H9 (cell line): ENCODE measurements around the gene ARHGAP22. TPM values are rescaled to one million over a fixed set of nuclear protein-coding genes. Genes with fewer than 3 reads are reported as not detected.

Experiments used
- DNase-seq: peaks from one replicate; pipeline ENCODE4 v3.0.0-alpha.2; 2017
- H2AFZ ChIP-seq: one replicate; pipeline ENCODE4 v1.6.1; 2013; ENCODE audit warnings: mild to moderate bottlenecking, low read length, control low read depth, moderate library complexity
- H2AK5ac ChIP-seq: 2 replicates; pipeline ENCODE4 v1.6.1; 2013; ENCODE audit warnings: low read length, control low read depth, mixed read lengths; ENCODE audit not compliant: insufficient read length
- H2BK120ac ChIP-seq: one replicate; pipeline ENCODE4 v1.6.1; 2013; ENCODE audit warnings: low read depth, mild to moderate bottlenecking, low read length, control low read depth, inconsistent platforms; ENCODE audit not compliant: poor library complexity, severe bottlenecking
- H2BK12ac ChIP-seq: 2 replicates; pipeline ENCODE4 v1.6.1; 2013; ENCODE audit warnings: low read length, control low read depth, mixed read lengths, low read depth; ENCODE audit not compliant: insufficient read length
- H2BK15ac ChIP-seq: 2 replicates; pipeline ENCODE4 v1.6.1; 2013; ENCODE audit warnings: low read depth, low read length, control low read depth
- H2BK20ac ChIP-seq: one replicate; pipeline ENCODE4 v1.6.1; 2013; ENCODE audit warnings: low read depth, mild to moderate bottlenecking, low read length, control low read depth, inconsistent platforms; ENCODE audit not compliant: poor library complexity, severe bottlenecking
- H2BK5ac ChIP-seq: 2 replicates; pipeline ENCODE4 v1.6.1; 2013; ENCODE audit warnings: low read length, control low read depth, mixed read lengths; ENCODE audit not compliant: insufficient read length
- H3K14ac ChIP-seq: 2 replicates; pipeline ENCODE4 v1.6.1; 2013; ENCODE audit warnings: low read length, control low read depth; ENCODE audit not compliant: insufficient read depth
- H3K18ac ChIP-seq: 2 replicates; pipeline ENCODE4 v1.6.1; 2013; ENCODE audit warnings: low read depth, mild to moderate bottlenecking, mixed read lengths, low read length, control low read depth; ENCODE audit not compliant: insufficient read length
- H3K23ac ChIP-seq: 2 replicates; pipeline ENCODE4 v1.6.1; 2013; ENCODE audit warnings: low read length, control low read depth, mixed read lengths, low read depth; ENCODE audit not compliant: insufficient read length
- H3K23me2 ChIP-seq: 2 replicates; pipeline ENCODE4 v1.6.1; 2013; ENCODE audit warnings: low read depth, mild to moderate bottlenecking, mixed read lengths, low read length, control low read depth; ENCODE audit not compliant: insufficient read length, poor library complexity, severe bottlenecking
- H3K27ac ChIP-seq: 2 replicates; pipeline ENCODE4 v1.5.1; 2013; ENCODE audit warnings: low read length, control low read depth, mixed read lengths, low read depth; ENCODE audit not compliant: insufficient read length
- H3K27me3 ChIP-seq: 2 replicates; pipeline ENCODE4 v1.6.1; 2013; ENCODE audit warnings: low read length, control low read depth, inconsistent platforms; ENCODE audit not compliant: insufficient read depth
- H3K4ac ChIP-seq: 2 replicates; pipeline ENCODE4 v1.6.1; 2013; ENCODE audit warnings: low read depth, mild to moderate bottlenecking, control low read depth, inconsistent platforms, low read length, moderate library complexity
- H3K4me1 ChIP-seq: 2 replicates; pipeline ENCODE4 v1.6.1; 2013; ENCODE audit warnings: low read length, control low read depth, inconsistent platforms; ENCODE audit not compliant: insufficient read depth
- H3K4me2 ChIP-seq: 2 replicates; pipeline ENCODE4 v1.6.1; 2013; ENCODE audit warnings: low read length, control low read depth, mixed read lengths; ENCODE audit not compliant: insufficient read length, insufficient read depth
- H3K56ac ChIP-seq: 2 replicates; pipeline ENCODE4 v1.6.1; 2013; ENCODE audit warnings: low read depth, mild to moderate bottlenecking, mixed read lengths, low read length, control low read depth; ENCODE audit not compliant: insufficient read length
- H3K79me1 ChIP-seq: 2 replicates; pipeline ENCODE4 v1.6.1; 2013; ENCODE audit warnings: low read depth, mild to moderate bottlenecking, moderate library complexity, low read length, control low read depth, inconsistent platforms; ENCODE audit not compliant: insufficient read depth, poor library complexity, severe bottlenecking
- H3K79me2 ChIP-seq: 2 replicates; pipeline ENCODE4 v1.6.1; 2013; ENCODE audit warnings: low read length, control low read depth, inconsistent platforms; ENCODE audit not compliant: insufficient read depth
- H3K9ac ChIP-seq: 2 replicates; pipeline ENCODE4 v1.6.1; 2013; ENCODE audit warnings: low read length, control low read depth, mixed read lengths; ENCODE audit not compliant: insufficient read length; ENCODE audit errors: extremely low read depth
- H3K9me3 ChIP-seq: one replicate; pipeline ENCODE4 v1.6.1; 2013; ENCODE audit warnings: low read depth, low read length, inconsistent platforms; ENCODE audit not compliant: control insufficient read depth
- H3T11ph ChIP-seq: one replicate; pipeline ENCODE4 v1.6.1; 2013; ENCODE audit warnings: mild to moderate bottlenecking, low read length, control low read depth, inconsistent platforms
- H4K20me1 ChIP-seq: one replicate; pipeline ENCODE4 v1.6.1; 2013; ENCODE audit not compliant: control insufficient read depth, insufficient read length, insufficient read depth
- H4K5ac ChIP-seq: 2 replicates; pipeline ENCODE4 v1.6.1; 2013; ENCODE audit warnings: low read depth, mild to moderate bottlenecking, mixed read lengths, low read length, control low read depth; ENCODE audit not compliant: insufficient read length
- H4K8ac ChIP-seq: replicated peaks from 2 replicates; pipeline ENCODE4 v1.6.1; 2013; ENCODE audit warnings: low read length, control low read depth, mixed read lengths, low read depth; ENCODE audit not compliant: insufficient read length
- H4K91ac ChIP-seq: 2 replicates; pipeline ENCODE4 v1.6.1; 2013; ENCODE audit warnings: low read depth, mild to moderate bottlenecking, moderate library complexity, mixed read lengths, low read length, control low read depth; ENCODE audit not compliant: insufficient read length
- H3K27ac Mint-ChIP-seq, 3 experiments: 2 replicates in 2 of 3; 3 replicates in 1 of 3; pipeline ENCODE4 v1.8.0; 2020 to 2021; ENCODE audit warnings: mixed read lengths in 3 of 3, mild to moderate bottlenecking in 1 of 3, moderate library complexity in 1 of 3
- H3K27me3 Mint-ChIP-seq: 2 replicates; pipeline ENCODE4 v1.8.0; 2021; ENCODE audit warnings: low read depth, mild to moderate bottlenecking, moderate library complexity, mixed read lengths
- H3K36me3 Mint-ChIP-seq, 3 experiments: 2 replicates in 2 of 3; 3 replicates in 1 of 3; pipeline ENCODE4 v1.8.0; 2020 to 2021; ENCODE audit warnings: low read depth in 3 of 3, mixed read lengths in 3 of 3; ENCODE audit not compliant: insufficient read depth in 1 of 3
- H3K4me1 Mint-ChIP-seq, 2 experiments: 2 replicates each; pipeline ENCODE4 v1.8.0; 2020; ENCODE audit warnings: mixed read lengths in 2 of 2
- H3K4me3 Mint-ChIP-seq, 2 experiments: 2 replicates in 1 of 2; 3 replicates in 1 of 2; pipeline ENCODE4 v1.8.0; 2020 to 2021; ENCODE audit warnings: mild to moderate bottlenecking in 2 of 2, mixed read lengths in 2 of 2, moderate library complexity in 1 of 2
- H3K9me3 Mint-ChIP-seq, 2 experiments: 2 replicates in 1 of 2; 3 replicates in 1 of 2; pipeline ENCODE4 v1.8.0; 2020; ENCODE audit warnings: mild to moderate bottlenecking in 2 of 2, mixed read lengths in 2 of 2, moderate library complexity in 1 of 2
- WGBS: extraction: QIAGEN DNeasy Blood & Tissue Kit; methylation state at CpG from one replicate; pipeline ENCODE4 v1.1.7; 2013; ENCODE audit warnings: missing lambda C conversion rate, low lambda C conversion rate, mixed read lengths; ENCODE audit not compliant: insufficient read length; ENCODE audit errors: extremely low coverage; 5-methylcytosine and 5-hydroxymethylcytosine counted together
- total RNA-seq: library from RNA; stranded (reverse); gene quantifications from 2 replicates; pipeline ENCODE4 v1.2.1, GENCODE V29; 2021
- TF ChIP-seq, protein P1 (sequence below): fragments of 200-600 bp; sonication (generic); conservative IDR thresholded peaks from 3 replicates; pipeline ENCODE4 v1.8.0; 2021; ENCODE audit warnings: antibody characterized with exemption, mild to moderate bottlenecking

The ARHGAP22 gene
- total RNA-seq, 1 experiment from 2014 or later = 7.4 TPM

- H3K9me3 Mint-ChIP-seq = peaks cover 0 to 4% of the 10 kb centered on the region in 2 experiments; a peak in 2 of 5 replicates
- no peaks in the 10 kb centered on the region for H4K20me1 ChIP-seq
- no peak overlapping the region for H2BK120ac ChIP-seq
- no peak overlapping the region for H3K4ac ChIP-seq
- WGBS = no CpG with 5 or more reads among the region's 5 CpGs
- no peak overlapping the region for H2BK5ac ChIP-seq
- no peak overlapping the region for H2BK15ac ChIP-seq
- H3K9ac ChIP-seq = no peak overlapping the region
- H3K79me2 ChIP-seq = no peaks in the 10 kb centered on the region
- no peak overlapping the region for H3K27ac ChIP-seq
- H3K79me1 ChIP-seq = no peaks in the 10 kb centered on the region
- no peak overlapping the region for H2AK5ac ChIP-seq
- no peak overlapping the region for H4K91ac ChIP-seq
- TF ChIP-seq, protein P1, sequence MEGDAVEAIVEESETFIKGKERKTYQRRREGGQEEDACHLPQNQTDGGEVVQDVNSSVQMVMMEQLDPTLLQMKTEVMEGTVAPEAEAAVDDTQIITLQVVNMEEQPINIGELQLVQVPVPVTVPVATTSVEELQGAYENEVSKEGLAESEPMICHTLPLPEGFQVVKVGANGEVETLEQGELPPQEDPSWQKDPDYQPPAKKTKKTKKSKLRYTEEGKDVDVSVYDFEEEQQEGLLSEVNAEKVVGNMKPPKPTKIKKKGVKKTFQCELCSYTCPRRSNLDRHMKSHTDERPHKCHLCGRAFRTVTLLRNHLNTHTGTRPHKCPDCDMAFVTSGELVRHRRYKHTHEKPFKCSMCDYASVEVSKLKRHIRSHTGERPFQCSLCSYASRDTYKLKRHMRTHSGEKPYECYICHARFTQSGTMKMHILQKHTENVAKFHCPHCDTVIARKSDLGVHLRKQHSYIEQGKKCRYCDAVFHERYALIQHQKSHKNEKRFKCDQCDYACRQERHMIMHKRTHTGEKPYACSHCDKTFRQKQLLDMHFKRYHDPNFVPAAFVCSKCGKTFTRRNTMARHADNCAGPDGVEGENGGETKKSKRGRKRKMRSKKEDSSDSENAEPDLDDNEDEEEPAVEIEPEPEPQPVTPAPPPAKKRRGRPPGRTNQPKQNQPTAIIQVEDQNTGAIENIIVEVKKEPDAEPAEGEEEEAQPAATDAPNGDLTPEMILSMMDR = no peak
- H3K23me2 ChIP-seq = no peaks in the 10 kb centered on the region
- H3T11ph ChIP-seq = no peak overlapping the region
- H3K27me3 ChIP-seq = no peaks in the 10 kb centered on the region
- no peak overlapping the region for H2BK12ac ChIP-seq
- no peak overlapping the region for H3K23ac ChIP-seq
- no peak overlapping the region for H2BK20ac ChIP-seq
- H3K4me2 ChIP-seq = no peak overlapping the region
- H4K5ac ChIP-seq = no peak overlapping the region
- peaks cover 11% of the 10 kb centered on the region for H3K4me1 ChIP-seq
- H3K56ac ChIP-seq = no peak overlapping the region
- H3K27me3 Mint-ChIP-seq = no peaks in the 10 kb centered on the region; the same call in 1 of the 2 replicates
- no peak overlapping the region for H3K4me3 Mint-ChIP-seq
- H4K8ac ChIP-seq = no peak overlapping the region
- no peak overlapping the region for H3K18ac ChIP-seq
- peaks cover 29 to 37% of the 10 kb centered on the region in 2 experiments for H3K4me1 Mint-ChIP-seq
- no peak for DNase-seq
- no peak overlapping the region for H3K27ac Mint-ChIP-seq
- no peak overlapping the region for H2AFZ ChIP-seq
- peaks cover 7 to 17% (median 9%) of the 10 kb centered on the region in 3 experiments; a peak in 5 of 7 replicates for H3K36me3 Mint-ChIP-seq
- no peaks in the 10 kb centered on the region for H3K9me3 ChIP-seq
- no peak overlapping the region for H3K14ac ChIP-seq
These were observed 131.2 kb downstream of the ARHGAP22 start for GRCh38 chr10:48473704-48474103.
